ENCODE measurements around the gene KCNQ5.

DNA sequence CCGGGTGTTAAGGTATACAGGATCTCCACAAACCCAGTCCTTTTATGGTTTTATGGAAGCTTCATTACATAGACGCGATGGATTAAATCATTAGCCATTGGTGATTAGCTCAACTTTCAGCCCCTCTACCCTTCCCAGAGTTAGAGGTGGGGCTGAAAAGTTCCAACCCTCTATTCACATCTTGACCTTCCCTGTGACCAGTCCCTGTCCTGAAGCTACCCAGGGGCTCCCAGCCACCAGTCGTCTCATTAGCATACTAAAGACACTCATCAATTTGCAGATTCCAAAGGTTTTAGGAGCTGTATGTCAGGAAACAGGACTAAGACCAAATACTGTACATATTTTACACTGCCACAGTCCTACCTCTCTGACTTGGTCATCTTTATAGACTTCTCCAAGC is 582.4 kb downstream of the KCNQ5 start:
- TF ChIP-seq, protein P1, sequence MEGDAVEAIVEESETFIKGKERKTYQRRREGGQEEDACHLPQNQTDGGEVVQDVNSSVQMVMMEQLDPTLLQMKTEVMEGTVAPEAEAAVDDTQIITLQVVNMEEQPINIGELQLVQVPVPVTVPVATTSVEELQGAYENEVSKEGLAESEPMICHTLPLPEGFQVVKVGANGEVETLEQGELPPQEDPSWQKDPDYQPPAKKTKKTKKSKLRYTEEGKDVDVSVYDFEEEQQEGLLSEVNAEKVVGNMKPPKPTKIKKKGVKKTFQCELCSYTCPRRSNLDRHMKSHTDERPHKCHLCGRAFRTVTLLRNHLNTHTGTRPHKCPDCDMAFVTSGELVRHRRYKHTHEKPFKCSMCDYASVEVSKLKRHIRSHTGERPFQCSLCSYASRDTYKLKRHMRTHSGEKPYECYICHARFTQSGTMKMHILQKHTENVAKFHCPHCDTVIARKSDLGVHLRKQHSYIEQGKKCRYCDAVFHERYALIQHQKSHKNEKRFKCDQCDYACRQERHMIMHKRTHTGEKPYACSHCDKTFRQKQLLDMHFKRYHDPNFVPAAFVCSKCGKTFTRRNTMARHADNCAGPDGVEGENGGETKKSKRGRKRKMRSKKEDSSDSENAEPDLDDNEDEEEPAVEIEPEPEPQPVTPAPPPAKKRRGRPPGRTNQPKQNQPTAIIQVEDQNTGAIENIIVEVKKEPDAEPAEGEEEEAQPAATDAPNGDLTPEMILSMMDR (IDR thresholded peaks at IDR 0.05; ENCODE audit: control extremely low read depth in 1 of 3, insufficient read depth in 1 of 3, low read depth in 1 of 3, low read length in 3 of 3), result no peak
- TF ChIP-seq POU5F1 (IDR thresholded peaks at IDR 0.05; ENCODE audit: low read depth, low read length) (no peak), JUND (IDR thresholded peaks at IDR 0.05; ENCODE audit: low read length) (no peak), GABPA (IDR thresholded peaks at IDR 0.05; ENCODE audit: borderline replicate concordance, insufficient read depth, low read length) (no peak)

Measured in H1 (cell line).